ENCODE data around the gene ZNF408.

ZNF408 gene

GRCh38 chr11:46741600-46742484 lies 41.0 kb downstream of the ZNF408 start:
- H3K27me3 Mint-ChIP-seq (ENCODE audit: low read depth): no peaks in the 10 kb centered on the region
- H3K4me1 Mint-ChIP-seq (ENCODE audit: low read depth): no peaks in the 10 kb centered on the region
- H3K36me3 Mint-ChIP-seq (ENCODE audit: low read depth): peaks cover 34% of the 10 kb centered on the region
- H3K27ac Mint-ChIP-seq: no peak overlapping the region
- H3K4me3 Mint-ChIP-seq: no peak overlapping the region
- no peaks in the 10 kb centered on the region for H3K9me3 Mint-ChIP-seq

GRCh38 chr11:46743043-46743442 lies 42.2 kb downstream of the ZNF408 start:
- Mint-ChIP-seq H3K27me3 (ENCODE audit: low read depth) (no peaks in the 10 kb centered on the region), H3K4me3 (no peak overlapping the region), H3K4me1 (ENCODE audit: low read depth) (no peaks in the 10 kb centered on the region), H3K9me3 (no peaks in the 10 kb centered on the region), H3K27ac (no peak overlapping the region), H3K36me3 (ENCODE audit: low read depth) (peaks cover 39% of the 10 kb centered on the region)

- Mint-ChIP-seq H3K27ac (no peak overlapping the region), H3K27me3 (ENCODE audit: low read depth) (no peaks in the 10 kb centered on the region), H3K4me3 (no peak overlapping the region), H3K4me1 (ENCODE audit: low read depth) (no peaks in the 10 kb centered on the region), H3K9me3 (no peaks in the 10 kb centered on the region), H3K36me3 (ENCODE audit: low read depth) (peaks cover 42% of the 10 kb centered on the region)
These were observed 43.0 kb downstream of the ZNF408 start for GRCh38 chr11:46743693-46744339.

GRCh38 chr11:46745328-46745727 lies 44.5 kb downstream of the ZNF408 start:
- H3K36me3 Mint-ChIP-seq (ENCODE audit: low read depth): peaks cover 50% of the 10 kb centered on the region
- H3K27me3 Mint-ChIP-seq (ENCODE audit: low read depth): no peaks in the 10 kb centered on the region
- H3K4me1 Mint-ChIP-seq (ENCODE audit: low read depth): no peaks in the 10 kb centered on the region
- H3K27ac Mint-ChIP-seq: no peak overlapping the region
- H3K4me3 Mint-ChIP-seq: no peak overlapping the region
- no peaks in the 10 kb centered on the region for H3K9me3 Mint-ChIP-seq

GRCh38 chr11:46745995-46746394 lies 45.2 kb downstream of the ZNF408 start:
- no peaks in the 10 kb centered on the region for H3K9me3 Mint-ChIP-seq
- no peak overlapping the region for H3K4me3 Mint-ChIP-seq
- no peaks in the 10 kb centered on the region for H3K27me3 Mint-ChIP-seq (ENCODE audit: low read depth)
- H3K36me3 Mint-ChIP-seq (ENCODE audit: low read depth): peaks cover 56% of the 10 kb centered on the region
- H3K4me1 Mint-ChIP-seq (ENCODE audit: low read depth): no peaks in the 10 kb centered on the region
- no peak overlapping the region for H3K27ac Mint-ChIP-seq

- H3K4me1 Mint-ChIP-seq (ENCODE audit: low read depth): no peaks in the 10 kb centered on the region
- no peaks in the 10 kb centered on the region for H3K27me3 Mint-ChIP-seq (ENCODE audit: low read depth)
- no peaks in the 10 kb centered on the region for H3K9me3 Mint-ChIP-seq
- H3K27ac Mint-ChIP-seq: no peak overlapping the region
- H3K4me3 Mint-ChIP-seq: no peak overlapping the region
- peaks cover 55% of the 10 kb centered on the region for H3K36me3 Mint-ChIP-seq (ENCODE audit: low read depth)
These were observed 46.3 kb downstream of the ZNF408 start for GRCh38 chr11:46747150-46747549.

Data from T-helper 1 cell treated with Interleukin-12 subunit alpha and Interleukin-12 subunit beta and Interleukin-4 antibody, amounts not matched to agents 30 μg/mL and 1 μg/mL, for 36 hours (primary cell).